Measurements from ENCODE around the gene SFXN2.
"Not testable (repeated sequence)": the region's sequence is repeated elsewhere in the genome, so short reads cannot be mapped to it uniquely, and the experiment has no call there.

DNA sequence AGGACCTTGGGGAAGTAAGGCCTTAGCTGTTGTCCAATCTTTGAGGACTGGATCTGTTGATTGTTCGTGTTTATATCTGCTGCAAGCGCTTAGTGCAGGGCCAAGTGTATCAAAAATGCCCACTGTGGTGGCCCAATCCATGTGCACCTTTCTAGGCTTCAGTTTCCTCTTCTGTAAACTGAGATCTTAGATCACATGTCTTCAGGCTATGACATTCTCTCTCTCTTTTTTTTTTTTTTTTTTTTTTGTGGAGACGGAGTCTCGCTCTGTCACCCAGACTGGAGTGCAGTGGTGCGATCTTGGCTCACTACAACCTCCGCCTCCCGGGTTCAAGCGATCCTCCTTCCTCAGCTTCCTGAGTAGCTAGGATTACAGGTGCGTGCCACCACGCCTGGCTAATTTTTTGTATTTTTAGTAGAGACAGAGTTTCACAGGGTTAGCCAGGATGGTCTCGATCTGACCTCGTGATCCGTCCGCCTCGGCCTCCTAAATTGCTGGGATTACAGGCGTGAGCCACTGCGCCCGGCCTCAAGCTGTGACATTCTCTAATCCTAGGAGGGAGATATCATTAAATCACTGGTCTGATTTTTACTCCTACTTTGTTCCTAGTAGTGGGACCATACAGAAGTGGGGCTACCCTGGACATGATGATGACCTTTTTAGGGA is 2.6 kb downstream of the SFXN2 start:
- not testable (repeated sequence) for TF ChIP-seq POLR2A (IDR thresholded peaks at IDR 0.05; ENCODE audit: low read depth, low read length); POLR2AphosphoS5 (IDR thresholded peaks at IDR 0.05; ENCODE audit: low read depth, low read length); TAF1 (IDR thresholded peaks at IDR 0.05; ENCODE audit: borderline replicate concordance, low read depth, low read length)

Measured in GM12892 (cell line).